OCI-LY3 (cell line): ENCODE data around the gene ANKS1B.

ENCODE experiments used
- H2AFZ ChIP-seq: fragments of 200-600, 300-600 bp; shearing (Covaris generic); 2 replicates; pipeline ENCODE4 v1.6.0; 2014; ENCODE audit warnings: antibody characterized with exemption, low read depth, low read length
- H3K27ac ChIP-seq: fragments of 200-600, 300-600 bp; sonication (generic); 2 replicates; pipeline ENCODE4 v1.5.1; 2014; ENCODE audit warnings: mild to moderate bottlenecking, low read length, moderate library complexity, mixed read lengths
- H3K27me3 ChIP-seq: fragments of 200-600, 300-600 bp; sonication (generic); 2 replicates; pipeline ENCODE4 v1.6.1; 2014; ENCODE audit warnings: low read depth, low read length, mixed read lengths
- H3K36me3 ChIP-seq: fragments of 200-600, 300-600 bp; sonication (generic); replicated peaks from 2 replicates; pipeline ENCODE3; 2014; ENCODE audit warnings: low read depth, low read length, mixed read lengths
- H3K4me1 ChIP-seq: fragments of 300-600, 200-600 bp; sonication (generic); 2 replicates; pipeline ENCODE4 v1.6.1; 2014; ENCODE audit warnings: low read length, mixed read lengths
- H3K4me2 ChIP-seq: fragments of 200-600, 300-600 bp; sonication (generic); 2 replicates; pipeline ENCODE4 v1.6.1; 2014; ENCODE audit warnings: low read length, mixed read lengths
- H3K4me3 ChIP-seq: fragments of 300-600, 200-600 bp; sonication (generic); 2 replicates; pipeline ENCODE4 v1.5.1; 2014; ENCODE audit warnings: antibody characterized with exemption, mild to moderate bottlenecking, low read length, moderate library complexity
- H3K79me2 ChIP-seq: fragments of 300-600, 200-600 bp; shearing (Covaris generic); 2 replicates; pipeline ENCODE4 v1.6.1; 2014; ENCODE audit warnings: mild to moderate bottlenecking, low read length, mixed read lengths
- H3K9ac ChIP-seq: fragments of 300-600, 200-600 bp; shearing (Covaris generic); 2 replicates; pipeline ENCODE4 v1.6.0; 2014; ENCODE audit warnings: mild to moderate bottlenecking, low read length, moderate library complexity
- H3K9me3 ChIP-seq: fragments of 200-600, 300-600 bp; shearing (Covaris generic); 2 replicates; pipeline ENCODE4 v1.6.1; 2014; ENCODE audit warnings: low read length, mixed read lengths; ENCODE audit not compliant: insufficient read depth
- H4K20me1 ChIP-seq: fragments of 200-600, 300-600 bp; sonication (generic); 2 replicates; pipeline ENCODE4 v1.6.1; 2016; ENCODE audit warnings: low read length, mixed read lengths; ENCODE audit not compliant: insufficient read depth
- EZH2phosphoT487 ChIP-seq: fragments of 200-600 bp; shearing (Covaris generic); IDR thresholded peaks from 2 replicates; pipeline ENCODE4 v1.6.1; 2018; ENCODE audit warnings: antibody characterized with exemption, mixed run types, low read depth
- TF ChIP-seq, protein P1 (sequence below): fragments of 200-600, 300-600 bp; sonication (generic); IDR thresholded peaks from 2 replicates; pipeline ENCODE4 v1.5.1; 2014; ENCODE audit warnings: antibody characterized with exemption, low read length, low read depth

ANKS1B gene

DNA sequence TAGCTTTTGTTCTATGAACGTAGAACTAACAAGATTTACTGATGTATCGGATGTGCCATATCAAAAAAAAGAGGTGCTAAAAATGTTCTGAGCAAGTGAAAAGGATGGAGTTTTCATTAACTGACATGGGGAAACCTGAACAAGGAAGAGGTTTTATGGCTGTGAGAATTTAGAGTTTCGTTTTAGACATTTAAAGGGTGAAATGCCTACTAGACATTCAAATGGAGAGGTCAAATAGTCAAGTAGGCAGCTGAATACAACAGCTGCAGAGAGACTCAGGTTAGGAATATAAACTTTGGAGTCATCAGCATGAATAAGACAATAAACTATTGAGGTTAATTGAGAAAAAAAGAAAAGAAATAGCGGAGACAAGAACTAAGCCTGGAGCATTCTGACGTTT lies 702.1 kb downstream of the ANKS1B start:
- Histone ChIP-seq H3K9ac (peak overlapping the region; percentile 58), H3K4me1 (peaks cover 45% of the 10 kb centered on the region), H3K4me2 (peak overlapping the region; percentile 78), H3K9me3 (no peaks in the 10 kb centered on the region), H3K36me3 (no peaks in the 10 kb centered on the region), H3K4me3 (peak overlapping the region; percentile 56), H4K20me1 (no peaks in the 10 kb centered on the region), H3K79me2 (no peaks in the 10 kb centered on the region), H3K27ac (peak overlapping the region; percentile 88), H2AFZ (peak overlapping the region; percentile 24), H3K27me3 (no peaks in the 10 kb centered on the region)
- TF ChIP-seq, protein P1, sequence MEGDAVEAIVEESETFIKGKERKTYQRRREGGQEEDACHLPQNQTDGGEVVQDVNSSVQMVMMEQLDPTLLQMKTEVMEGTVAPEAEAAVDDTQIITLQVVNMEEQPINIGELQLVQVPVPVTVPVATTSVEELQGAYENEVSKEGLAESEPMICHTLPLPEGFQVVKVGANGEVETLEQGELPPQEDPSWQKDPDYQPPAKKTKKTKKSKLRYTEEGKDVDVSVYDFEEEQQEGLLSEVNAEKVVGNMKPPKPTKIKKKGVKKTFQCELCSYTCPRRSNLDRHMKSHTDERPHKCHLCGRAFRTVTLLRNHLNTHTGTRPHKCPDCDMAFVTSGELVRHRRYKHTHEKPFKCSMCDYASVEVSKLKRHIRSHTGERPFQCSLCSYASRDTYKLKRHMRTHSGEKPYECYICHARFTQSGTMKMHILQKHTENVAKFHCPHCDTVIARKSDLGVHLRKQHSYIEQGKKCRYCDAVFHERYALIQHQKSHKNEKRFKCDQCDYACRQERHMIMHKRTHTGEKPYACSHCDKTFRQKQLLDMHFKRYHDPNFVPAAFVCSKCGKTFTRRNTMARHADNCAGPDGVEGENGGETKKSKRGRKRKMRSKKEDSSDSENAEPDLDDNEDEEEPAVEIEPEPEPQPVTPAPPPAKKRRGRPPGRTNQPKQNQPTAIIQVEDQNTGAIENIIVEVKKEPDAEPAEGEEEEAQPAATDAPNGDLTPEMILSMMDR: no peak
- TF ChIP-seq EZH2phosphoT487: no peak

DNA sequence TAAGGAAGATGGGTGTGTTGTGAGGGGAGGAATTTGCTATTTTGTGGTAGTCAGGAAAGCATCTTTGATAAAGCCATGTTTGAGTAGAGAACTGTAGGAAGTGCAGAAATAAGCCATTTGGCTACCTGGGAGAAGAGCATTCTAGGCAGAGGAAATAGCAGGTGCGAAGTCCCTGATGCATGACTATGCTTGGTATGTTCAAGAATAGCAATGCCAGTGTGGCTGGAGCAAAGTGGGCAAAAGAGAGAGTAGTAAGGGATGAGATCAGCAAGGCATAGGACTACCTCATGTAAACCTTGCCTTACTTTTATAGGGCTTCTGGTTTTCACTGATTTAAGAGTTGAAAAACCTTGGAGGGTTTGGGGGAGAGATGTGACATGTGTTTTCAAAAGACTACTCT lies 702.6 kb downstream of the ANKS1B start:
- Histone ChIP-seq H3K9ac (peak overlapping the region; percentile 58), H2AFZ (peak overlapping the region; percentile 24; the same call in 1 of the 2 replicates), H3K4me2 (peak overlapping the region; percentile 78), H3K27ac (peak overlapping the region; percentile 88), H3K27me3 (no peaks in the 10 kb centered on the region), H3K79me2 (no peaks in the 10 kb centered on the region), H3K36me3 (no peaks in the 10 kb centered on the region), H3K4me3 (peak overlapping the region; percentile 56), H4K20me1 (no peaks in the 10 kb centered on the region), H3K4me1 (peaks cover 44% of the 10 kb centered on the region), H3K9me3 (no peaks in the 10 kb centered on the region)
- TF ChIP-seq, protein P1: no peak
- no peak for TF ChIP-seq EZH2phosphoT487

DNA sequence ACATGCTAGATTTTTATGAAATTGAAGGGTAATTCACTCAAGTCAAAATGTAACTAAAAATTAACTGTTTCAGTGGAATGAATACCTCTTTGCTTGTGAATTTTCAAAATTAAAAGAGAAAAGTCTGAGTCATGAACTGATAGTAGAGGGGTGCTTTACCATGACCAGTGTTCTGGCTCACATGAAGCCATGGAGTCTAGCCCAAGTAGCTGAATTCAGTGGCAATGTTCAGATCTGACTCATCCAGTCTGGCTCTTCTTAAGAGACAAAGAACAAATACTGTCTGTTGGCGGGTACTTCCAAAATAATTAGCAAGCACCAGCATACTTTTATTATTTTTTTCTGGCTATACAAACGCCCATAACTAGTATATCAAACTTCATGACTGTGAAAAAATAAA lies 703.5 kb downstream of the ANKS1B start:
- no peaks in the 10 kb centered on the region for H4K20me1 ChIP-seq
- no peak overlapping the region for H2AFZ ChIP-seq
- no peak for TF ChIP-seq EZH2phosphoT487
- TF ChIP-seq, protein P1: no peak
- peak overlapping the region; percentile 78 for H3K4me2 ChIP-seq
- no peaks in the 10 kb centered on the region for H3K9me3 ChIP-seq
- no peaks in the 10 kb centered on the region for H3K27me3 ChIP-seq
- H3K79me2 ChIP-seq: no peaks in the 10 kb centered on the region
- H3K4me3 ChIP-seq: no peak overlapping the region
- H3K36me3 ChIP-seq: no peaks in the 10 kb centered on the region
- peak overlapping the region; percentile 58; the same call in 1 of the 2 replicates for H3K9ac ChIP-seq
- peaks cover 41% of the 10 kb centered on the region for H3K4me1 ChIP-seq
- peak overlapping the region; percentile 88 for H3K27ac ChIP-seq

DNA sequence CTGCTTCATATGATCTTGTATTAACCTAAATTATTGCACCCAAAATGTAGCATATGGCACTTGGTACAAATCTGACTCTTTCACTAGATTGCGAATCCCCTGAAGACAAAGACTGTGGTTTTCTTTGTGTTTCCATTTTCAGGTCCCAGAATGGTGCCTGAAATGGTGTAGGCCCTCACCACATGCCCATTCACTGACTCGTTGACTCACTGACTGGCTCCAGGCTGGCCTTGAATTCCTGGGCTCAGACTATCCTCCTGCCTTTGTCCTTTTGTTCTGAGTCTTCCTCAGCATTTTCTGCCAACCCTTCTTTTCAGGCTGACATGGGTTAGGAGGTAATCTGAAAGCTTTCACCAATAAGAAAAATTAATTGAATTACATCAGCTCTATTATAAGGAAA lies 705.8 kb downstream of the ANKS1B start:
- H4K20me1 ChIP-seq: no peaks in the 10 kb centered on the region
- H3K4me2 ChIP-seq: no peak overlapping the region
- no peak overlapping the region for H3K27ac ChIP-seq
- peaks cover 38% of the 10 kb centered on the region for H3K4me1 ChIP-seq
- no peak overlapping the region for H3K4me3 ChIP-seq
- no peak for TF ChIP-seq EZH2phosphoT487
- TF ChIP-seq, protein P1: no peak
- H3K27me3 ChIP-seq: no peaks in the 10 kb centered on the region
- no peak overlapping the region for H2AFZ ChIP-seq
- H3K36me3 ChIP-seq: no peaks in the 10 kb centered on the region
- no peaks in the 10 kb centered on the region for H3K9me3 ChIP-seq
- H3K79me2 ChIP-seq: no peaks in the 10 kb centered on the region
- H3K9ac ChIP-seq: no peak overlapping the region
